Transverse colon (tissue), 4 donors: Measurements from ENCODE around the gene RTL5.

Source experiments
- CTCF ChIP-seq, 5 experiments: fragments of 200-600 bp in 3 of 5; fragments of 450-650 bp in 2 of 5; sonication (generic) in 3 of 5; IDR thresholded peaks; 1 replicate in 2 of 5; 2 replicates in 3 of 5; pipeline ENCODE4 v1.5.1; 2016 to 2017; ENCODE audit warnings: antibody characterized with exemption in 5 of 5, inconsistent platforms in 3 of 5, mild to moderate bottlenecking in 2 of 5, moderate library complexity in 1 of 5
- EP300 ChIP-seq: sonication (generic); formaldehyde crosslinking; IDR thresholded peaks from one replicate; pipeline ENCODE4 v1.6.1; 2017; ENCODE audit warnings: antibody characterized with exemption, low read depth
- POLR2A ChIP-seq: fragments of 450-650 bp; IDR thresholded peaks from one replicate; pipeline ENCODE4 v1.6.1; 2016; ENCODE audit warnings: antibody characterized with exemption, mild to moderate bottlenecking, moderate library complexity
- POLR2AphosphoS5 ChIP-seq, 3 donors: sonication (generic); formaldehyde crosslinking; IDR thresholded peaks; one replicate each; pipeline ENCODE4 v1.6.1; 2016; ENCODE audit warnings: antibody characterized with exemption in 3 of 3

DNA sequence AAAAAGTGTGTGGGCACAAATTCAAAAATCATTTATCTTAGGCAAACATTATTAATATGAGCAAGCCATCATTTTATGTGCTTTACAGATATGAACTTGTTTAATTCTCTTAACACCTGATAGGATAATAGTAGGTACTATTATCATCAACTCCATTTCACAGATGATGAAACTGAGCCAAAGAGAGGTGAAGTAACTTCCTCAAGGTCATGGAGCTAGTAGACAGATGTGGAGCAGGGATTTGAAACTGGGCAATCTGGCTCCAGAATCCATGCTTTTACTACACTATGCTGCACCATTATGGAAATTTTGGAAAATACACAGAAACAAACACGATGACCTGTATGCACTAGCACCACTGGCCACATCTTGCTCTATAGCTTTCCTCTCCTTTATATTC, 48.8 kb upstream of the RTL5 start:
- TF ChIP-seq CTCF (IDR thresholded peaks at IDR 0.05) (no peak), POLR2A (no peak), EP300 (no peak), POLR2AphosphoS5 (IDR thresholded peaks at IDR 0.05) (no peak)
